Posterior cingulate gyrus (tissue), 11 donors: ENCODE results near the gene SND1.

Experiments
- DNase-seq, 10 donors: peaks; one replicate each; pipeline versions ENCODE4 v3.0.0 to v3.0.0-alpha.2; 2020 to 2021; ENCODE audit warnings: mixed read lengths in 3 of 10
- intact Hi-C: fragments of 100-400 bp; cut with DNase I; formaldehyde crosslinking; loops from one replicate; pipeline ENCODE4 v1.15.1; 2023

The SND1 gene

GRCh38 chr7:128022631-128023532 lies 370.9 kb downstream of the SND1 start:
- intact Hi-C loops: no loop called here
- DNase-seq: peak in 1 of 10 donors; percentile 12

DNA sequence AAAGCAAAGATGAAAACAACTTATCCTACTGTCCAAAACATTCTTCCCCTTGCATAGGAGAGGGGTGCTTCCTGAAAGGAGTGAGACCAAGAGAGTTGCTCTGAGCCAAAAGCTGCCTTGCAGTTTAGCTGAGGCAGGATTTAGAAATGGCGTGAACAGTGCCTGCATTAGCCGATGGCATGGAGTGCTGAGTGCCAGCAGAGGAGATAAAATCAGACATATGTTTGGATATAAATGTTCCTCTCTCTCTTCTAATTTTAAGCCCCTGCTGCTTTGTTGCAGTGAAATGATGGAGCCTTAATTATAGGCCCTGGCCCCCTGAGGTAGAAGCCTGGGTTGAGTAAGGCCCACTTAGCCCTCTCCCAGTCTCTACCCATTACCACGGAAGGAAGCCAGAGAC lies 372.2 kb downstream of the SND1 start:
- intact Hi-C loops: no loop called here

DNA sequence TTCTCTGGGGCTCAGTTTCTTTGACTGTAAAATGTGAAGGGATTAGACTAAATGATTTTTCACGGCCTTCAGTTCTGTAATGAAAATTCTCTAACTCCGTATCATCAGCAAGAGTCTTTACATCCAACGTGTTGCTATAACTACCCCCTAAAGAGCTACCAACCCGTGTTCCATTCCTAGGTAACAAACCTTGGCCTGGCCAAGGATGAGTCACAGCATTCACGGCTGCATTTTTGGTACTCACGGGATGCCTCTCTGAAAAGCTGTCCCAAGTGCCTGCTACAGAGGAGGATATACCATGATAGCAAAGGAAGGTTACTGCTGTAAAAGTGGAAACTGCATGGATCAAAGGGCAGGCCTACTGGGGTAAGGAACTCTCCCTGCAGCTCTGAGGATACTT lies 373.4 kb downstream of the SND1 start:
- no peak for DNase-seq
- intact Hi-C loops: loop anchor here (5.0 kb wide), 1 partner anchor 318 kb away; no protein-coding TSS in a partner anchor

More for the DNA sequence above, 372.2 kb downstream of the SND1 start:
- DNase-seq: no peak

DNA sequence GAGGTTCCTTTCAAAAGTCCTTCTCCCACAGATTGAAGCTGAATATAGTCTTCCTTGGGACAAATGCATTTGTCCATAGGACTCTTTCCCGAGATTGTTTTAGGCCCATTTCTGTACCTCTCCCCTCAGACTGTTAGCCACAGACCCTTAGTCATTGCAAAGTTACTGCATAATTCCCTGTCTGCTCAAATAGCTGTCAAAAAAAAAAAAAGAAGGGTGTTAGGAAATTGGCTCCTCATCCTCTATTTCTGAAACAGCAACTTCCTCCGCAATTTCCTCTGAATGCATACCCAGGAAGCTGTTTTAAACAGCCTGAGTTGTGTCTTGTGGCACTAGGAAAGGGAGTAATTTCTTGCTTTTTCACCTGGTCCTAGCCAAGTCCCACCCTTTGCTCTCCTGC lies 373.8 kb downstream of the SND1 start:
- no peak for DNase-seq
- intact Hi-C loops: loop anchor here (5.0 kb wide), 1 partner anchor 319 kb away; no protein-coding TSS in a partner anchor

GRCh38 chr7:128026551-128026950 lies 374.6 kb downstream of the SND1 start:
- no peak for DNase-seq
- intact Hi-C loops: loop anchor here (5.0 kb wide), 1 partner anchor 319 kb away; no protein-coding TSS in a partner anchor

DNA sequence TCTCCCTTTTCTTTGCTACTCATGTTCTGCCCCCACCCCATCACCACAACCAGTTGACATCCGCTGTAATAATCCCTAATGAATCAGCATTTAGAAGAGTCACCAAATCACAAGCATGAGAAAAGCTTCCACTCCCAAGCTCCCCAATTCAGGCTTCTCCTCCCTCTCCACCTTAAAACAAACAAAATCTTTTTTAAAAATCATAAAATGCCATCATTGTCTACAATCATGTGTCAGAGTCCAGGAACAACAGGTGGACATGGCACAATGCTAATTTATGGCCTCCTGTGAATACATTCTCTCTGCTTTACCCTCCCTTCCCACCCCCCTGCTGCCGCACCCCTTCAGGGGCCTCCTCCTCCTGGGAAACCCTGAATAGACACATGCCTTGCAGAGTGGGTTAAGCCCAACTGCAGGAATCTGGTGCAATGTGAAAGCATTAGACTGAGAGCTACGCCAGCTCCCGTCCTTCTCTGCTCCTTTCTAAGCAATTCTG lies 375.5 kb downstream of the SND1 start:
- DNase-seq: no peak

GRCh38 chr7:128029405-128029995 lies 377.5 kb downstream of the SND1 start:
- intact Hi-C loops: loop anchor here (2.0 to 5.0 kb wide), 2 partner anchors 105 to 322 kb away; no protein-coding TSS in a partner anchor
- DNase-seq: peak in 1 of 10 donors; percentile 79

More for the DNA sequence above, 375.5 kb downstream of the SND1 start:
- intact Hi-C loops: loop anchor here (5.0 kb wide), 1 partner anchor 320 kb away; no protein-coding TSS in a partner anchor

DNA sequence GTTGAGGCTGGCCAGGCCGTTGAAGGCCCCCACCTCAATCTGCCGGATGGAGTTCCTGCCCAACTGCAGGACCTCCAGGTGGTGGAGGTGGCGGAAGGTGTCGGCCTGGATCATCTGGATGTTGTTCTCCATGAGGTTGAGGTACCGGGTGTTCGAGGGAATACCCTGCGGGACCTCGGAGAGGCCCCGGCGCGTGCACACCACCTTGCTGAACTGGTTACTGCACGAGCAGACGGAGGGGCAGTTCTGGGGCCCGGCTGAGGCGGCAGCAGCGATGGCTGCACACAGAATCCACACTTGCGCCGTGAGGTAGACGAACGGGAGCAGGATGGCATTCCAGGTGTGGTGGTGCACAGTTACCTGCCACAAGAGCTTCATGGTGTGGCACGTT lies 378.3 kb downstream of the SND1 start:
- peak in 1 of 10 donors; percentile 82 for DNase-seq
- intact Hi-C loops: loop anchor here (2.0 kb wide), 1 partner anchor 313 kb away; no protein-coding TSS in a partner anchor

DNA sequence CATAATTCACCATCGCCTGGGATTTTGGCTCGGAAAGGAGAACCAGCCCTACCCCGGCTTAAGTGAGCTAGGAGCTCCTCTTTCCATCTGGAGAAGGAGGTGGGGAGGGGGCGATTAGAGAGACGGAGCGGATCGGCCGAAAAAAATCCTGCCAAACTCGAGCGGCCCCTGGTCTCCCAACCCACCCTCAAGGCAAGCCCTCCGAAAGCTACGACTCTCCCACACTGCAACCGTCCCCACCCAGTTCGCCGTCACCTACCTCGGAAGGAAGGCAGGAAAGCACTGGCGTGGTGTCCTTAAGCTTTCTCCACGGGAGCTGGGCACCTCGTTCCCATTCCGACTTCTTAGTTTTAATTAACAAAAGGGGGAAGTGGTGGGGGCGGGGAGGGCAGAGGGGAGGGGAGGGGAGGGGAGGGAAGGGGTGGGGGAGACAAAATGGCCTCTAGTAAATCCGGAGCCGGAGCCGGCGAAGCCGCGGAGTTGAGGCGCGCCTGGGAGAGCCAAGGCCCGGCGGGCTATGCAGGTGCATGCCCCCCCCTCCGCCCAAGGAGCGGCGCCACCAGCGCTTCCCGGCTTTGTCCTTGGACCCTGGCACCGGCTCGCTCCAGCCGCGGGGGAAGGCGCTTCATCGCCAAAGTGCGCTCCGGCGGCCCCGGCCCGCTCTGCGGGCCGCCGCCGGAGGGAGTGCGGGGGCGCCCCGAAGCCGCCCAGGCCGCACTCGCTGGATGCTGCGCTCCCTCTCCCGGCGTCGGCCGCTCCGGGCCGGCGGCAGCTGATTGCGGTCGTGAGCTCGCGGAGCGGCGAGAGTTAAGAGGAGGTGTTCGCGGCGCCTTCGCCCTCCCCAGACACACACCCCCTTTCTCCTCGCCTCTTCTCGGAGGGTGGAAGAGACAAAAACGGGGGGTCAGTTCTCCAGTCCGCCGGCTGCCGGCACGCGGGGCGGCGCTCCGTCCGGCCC lies 378.9 kb downstream of the SND1 start, which contains the start of gene LRRC4:
Gene LRRC4 (minus strand): TSS at position 784 of the 958 bp plus-strand sequence. CDS start 797 bp downstream, outside the sequence.
- intact Hi-C loops: loop anchor here (2.0 kb wide), 1 partner anchor 314 kb away; no protein-coding TSS in a partner anchor
- peak in 5 of 10 donors; percentile 56 to 92 (median 86) for DNase-seq

GRCh38 chr7:128031901-128032604 lies 380.1 kb downstream of the SND1 start:
- intact Hi-C loops: loop anchor here (2.0 kb wide), 1 partner anchor 315 kb away; no protein-coding TSS in a partner anchor
- DNase-seq: peak in 5 of 10 donors; percentile 47 to 93 (median 63)

DNA sequence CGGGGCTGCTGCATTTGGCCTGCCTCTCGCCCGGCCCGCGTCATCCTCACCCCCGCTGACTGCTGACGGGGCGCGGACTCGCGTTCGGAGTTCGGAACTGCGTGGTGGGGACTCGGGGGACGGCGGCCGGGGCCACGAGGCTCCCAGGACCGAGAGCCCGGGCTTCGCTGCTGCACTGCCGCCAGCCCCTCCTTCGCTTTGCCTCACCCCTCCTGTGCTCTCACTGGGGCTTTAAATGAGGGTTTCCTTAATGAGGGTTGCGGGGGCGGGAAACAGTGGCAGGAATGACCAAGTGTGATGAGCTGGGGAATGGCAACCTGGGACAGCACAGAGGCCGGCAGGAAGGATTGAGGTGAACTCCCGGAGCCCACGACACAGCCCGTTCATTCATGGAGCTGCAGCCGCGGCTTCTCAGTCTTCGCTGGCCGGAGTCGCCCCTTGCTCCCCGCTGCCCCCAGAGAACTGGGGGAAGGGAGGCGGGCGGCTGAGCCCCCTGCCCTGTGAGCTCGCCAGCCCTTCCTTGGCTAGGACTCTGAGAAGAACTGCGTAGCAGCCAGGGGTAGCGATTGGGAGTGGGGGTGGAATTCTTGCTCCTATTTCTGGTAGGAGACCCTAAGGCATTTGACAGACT lies 380.7 kb downstream of the SND1 start:
- intact Hi-C loops: no loop called here
- peak in 3 of 10 donors; percentile 41 to 88 (median 88) for DNase-seq

DNA sequence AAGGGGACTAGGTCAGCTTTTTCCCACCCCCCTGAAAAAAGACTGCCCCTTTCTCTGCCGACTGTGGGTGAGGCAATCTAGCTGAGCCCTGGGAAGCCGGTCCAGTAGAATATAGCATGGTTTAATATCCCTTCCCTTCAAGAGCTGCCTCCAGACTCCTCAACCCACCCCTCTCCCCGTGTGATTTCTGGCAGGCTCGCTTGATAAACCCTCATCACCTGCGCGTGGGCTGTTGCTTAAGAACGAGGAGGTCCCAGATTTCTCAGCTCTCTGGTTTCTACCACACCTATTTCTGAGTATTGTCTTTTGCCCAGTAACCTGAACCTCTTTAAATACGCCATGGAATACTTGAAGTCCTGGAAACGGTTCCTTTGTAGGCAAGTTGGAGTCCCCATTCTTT lies 381.3 kb downstream of the SND1 start:
- DNase-seq: no peak
- intact Hi-C loops: no loop called here

- intact Hi-C loops: loop anchor here (2.0 kb wide), 1 partner anchor 174 kb away; no protein-coding TSS in a partner anchor
- DNase-seq: no peak
Observed at GRCh38 chr7:128034825-128035224, 382.8 kb downstream of the SND1 start.

GRCh38 chr7:128035712-128036111 lies 383.7 kb downstream of the SND1 start:
- intact Hi-C loops: loop anchor here (2.0 kb wide), 1 partner anchor 173 kb away; no protein-coding TSS in a partner anchor
- DNase-seq: peak in 2 of 10 donors; percentile 50 to 85

DNA sequence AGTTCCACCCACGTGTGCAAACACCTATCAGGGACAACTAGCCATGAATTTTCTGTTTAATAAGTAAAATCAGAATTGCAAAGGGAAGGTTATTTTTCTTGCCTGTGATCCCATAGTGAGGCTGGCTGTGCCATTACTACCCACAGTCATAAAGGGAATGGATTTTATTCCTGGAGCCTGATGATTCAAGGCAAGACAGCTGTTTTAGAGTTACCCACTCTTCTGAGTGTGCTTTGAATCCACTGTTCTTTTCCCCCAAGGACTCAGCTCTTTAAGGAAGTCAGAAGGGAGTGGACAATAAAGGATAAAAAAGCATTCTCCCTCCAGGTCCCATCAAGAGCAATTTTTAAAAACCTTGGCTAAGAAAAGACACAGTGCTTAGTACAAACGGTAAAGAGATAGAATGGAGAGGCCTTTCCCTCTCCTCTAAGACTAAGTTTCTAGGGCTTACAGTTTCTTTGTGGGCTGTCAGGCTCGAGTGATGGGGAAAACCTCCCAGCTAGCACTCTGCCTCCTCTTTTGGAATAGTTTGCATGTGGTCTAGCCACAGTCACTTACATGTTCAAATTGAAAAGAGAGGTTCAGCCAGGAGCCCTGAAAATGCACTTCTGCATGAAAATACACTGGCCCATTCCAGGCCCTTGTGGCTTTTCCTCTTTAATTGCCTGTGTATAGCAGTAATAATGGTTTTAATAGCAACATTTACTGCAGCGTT lies 384.4 kb downstream of the SND1 start:
- DNase-seq: no peak
- intact Hi-C loops: no loop called here

GRCh38 chr7:128037081-128037480 lies 385.1 kb downstream of the SND1 start:
- no peak for DNase-seq
- intact Hi-C loops: no loop called here

DNA sequence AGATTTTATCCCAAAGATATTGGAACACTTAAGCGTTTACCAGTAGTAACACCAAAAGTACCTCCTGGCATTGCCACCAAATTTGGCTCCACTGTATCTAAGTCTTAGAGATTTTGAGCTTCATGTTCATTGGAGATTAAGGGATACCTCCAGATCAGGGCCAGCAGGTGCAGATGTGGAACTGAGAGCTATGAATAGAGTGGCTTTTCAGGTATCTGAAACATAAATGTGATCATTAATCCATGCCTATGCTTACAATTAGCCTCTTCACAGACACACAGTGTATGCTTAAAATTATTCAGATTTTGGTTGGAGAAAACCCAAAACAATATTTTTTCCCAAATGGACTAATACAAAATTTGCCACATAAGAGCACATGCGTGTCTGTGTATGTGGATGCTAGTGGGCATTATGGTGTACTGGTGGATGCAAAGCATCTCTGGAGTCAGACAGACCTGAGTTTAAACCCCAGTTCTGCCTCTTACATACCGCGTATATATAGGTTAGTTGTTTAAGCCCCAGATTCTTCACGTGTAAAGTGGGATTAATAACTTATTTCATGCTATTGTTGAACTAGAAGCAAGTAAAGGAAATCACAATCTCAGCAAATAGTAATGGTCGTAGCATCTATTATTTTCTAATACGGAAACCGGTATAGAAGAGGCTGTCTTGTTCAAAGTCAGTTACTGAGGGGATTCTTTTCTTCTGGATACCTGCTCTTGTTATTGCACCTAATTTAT lies 386.1 kb downstream of the SND1 start:
- no peak for DNase-seq
- intact Hi-C loops: no loop called here
